CD4-positive, alpha-beta T cell treated with Interleukin-1 beta for 1 hour (primary cell): Measurements from ENCODE around the gene ACAA2.

Experiments
- DNase-seq, 2 donors: peaks; one replicate each; pipeline ENCODE4 v3.0.0-alpha.2; 2020 to 2022

ACAA2 gene

GRCh38 chr18:49813319-49814146 lies at the start of gene ACAA2:
Gene ACAA2, minus strand, starts transcription at chr18:49813533. Its CDS starts 49 bp downstream, at chr18:49813484.
- DNase-seq: peak; percentile 81 to 84

- DNase-seq: no peak
These were observed 49.5 kb upstream of the ACAA2 start for GRCh38 chr18:49862656-49863385.

- peak in 1 of 2 donors; percentile 30 for DNase-seq
These were observed 48.3 kb upstream of the ACAA2 start for GRCh38 chr18:49861659-49862058.

- no peak for DNase-seq
These were observed 46.4 kb upstream of the ACAA2 start for GRCh38 chr18:49859725-49860124.

GRCh38 chr18:49859021-49859359 lies 45.7 kb upstream of the ACAA2 start:
- DNase-seq: no peak

GRCh38 chr18:49858309-49859020 lies 45.1 kb upstream of the ACAA2 start:
- peak; percentile 40 to 65 for DNase-seq

- DNase-seq: no peak
These were observed 44.4 kb upstream of the ACAA2 start for GRCh38 chr18:49857708-49858107.

- DNase-seq: no peak
These were observed 43.2 kb upstream of the ACAA2 start for GRCh38 chr18:49856496-49856895.

GRCh38 chr18:49855711-49856415 lies 42.5 kb upstream of the ACAA2 start:
- no peak for DNase-seq

GRCh38 chr18:49854681-49855080 lies 41.3 kb upstream of the ACAA2 start:
- no peak for DNase-seq

GRCh38 chr18:49853436-49853835 lies 40.1 kb upstream of the ACAA2 start:
- no peak for DNase-seq

- no peak for DNase-seq
These were observed 39.7 kb upstream of the ACAA2 start for GRCh38 chr18:49853011-49853410.

- no peak for DNase-seq
These were observed 38.3 kb upstream of the ACAA2 start for GRCh38 chr18:49851624-49852023.

- DNase-seq: no peak
These were observed 37.3 kb upstream of the ACAA2 start for GRCh38 chr18:49850636-49851035.

- no peak for DNase-seq
These were observed 36.2 kb upstream of the ACAA2 start for GRCh38 chr18:49849331-49850217.

GRCh38 chr18:49848115-49848514 lies 34.8 kb upstream of the ACAA2 start:
- no peak for DNase-seq

- no peak for DNase-seq
These were observed 34.2 kb upstream of the ACAA2 start for GRCh38 chr18:49847524-49847923.

GRCh38 chr18:49846718-49847470 lies 33.6 kb upstream of the ACAA2 start:
- no peak for DNase-seq

- DNase-seq: no peak
These were observed 33.0 kb upstream of the ACAA2 start for GRCh38 chr18:49846361-49846662.

- no peak for DNase-seq
These were observed 32.5 kb upstream of the ACAA2 start for GRCh38 chr18:49845629-49846360.

GRCh38 chr18:49844903-49845302 lies 31.6 kb upstream of the ACAA2 start:
- DNase-seq: no peak
